NCI-H1092 (cell line): ENCODE data around the gene UNC13A.

Experiments
- DNase-seq: peaks from one replicate; lab custom pipeline; 2025; lab: John Stamatoyannopoulos, UW

The UNC13A gene

DNA sequence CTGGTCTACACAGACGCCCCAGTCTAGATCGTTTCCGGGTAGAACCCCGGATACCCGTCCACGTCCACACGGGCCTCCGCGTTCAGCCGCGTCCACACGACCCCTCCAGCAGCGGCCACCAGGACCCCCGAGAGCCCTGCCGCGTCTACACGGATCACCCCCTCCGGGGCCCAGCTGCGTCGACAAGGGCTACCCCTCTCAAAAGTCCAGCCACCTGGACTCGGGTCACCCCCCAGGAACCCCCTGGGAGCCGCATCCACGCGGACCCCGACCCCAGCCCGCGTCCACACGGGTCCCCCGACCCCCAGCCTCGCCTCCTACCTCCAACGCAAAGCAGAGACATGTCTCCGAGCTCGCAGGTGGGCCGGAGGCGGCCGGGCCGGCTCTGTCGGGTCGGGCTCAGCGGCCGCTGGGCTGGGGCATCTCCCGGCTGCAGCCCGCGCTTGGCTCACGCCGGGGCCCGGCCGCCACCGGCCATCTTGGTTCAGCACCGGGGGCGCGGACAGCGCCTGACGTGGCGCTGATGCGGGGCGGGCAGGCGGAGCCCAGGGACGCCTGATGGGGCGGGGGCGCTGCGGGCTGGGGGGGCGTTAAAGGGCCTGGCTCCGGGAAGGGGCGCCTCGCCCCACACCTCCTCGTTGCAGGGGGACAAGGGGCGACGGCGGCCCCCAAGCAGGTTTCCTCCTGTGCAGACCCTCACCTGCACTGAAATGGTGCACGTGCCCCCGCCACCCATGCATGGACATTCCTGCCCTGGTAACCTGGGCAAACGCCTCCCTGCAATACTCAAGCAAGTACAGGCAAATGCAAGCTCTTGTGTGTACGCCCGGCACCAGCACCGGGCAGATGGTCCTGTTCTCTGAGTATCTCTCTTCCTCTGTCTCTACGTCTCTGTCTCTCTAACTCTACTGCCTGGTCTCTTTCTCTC, at the start of gene UNC13A:
Gene UNC13A, minus strand, starts transcription at position 498 of the 928 bp plus-strand sequence. Its CDS starts 155 bp downstream, at position 343.
- no peak for DNase-seq

DNA sequence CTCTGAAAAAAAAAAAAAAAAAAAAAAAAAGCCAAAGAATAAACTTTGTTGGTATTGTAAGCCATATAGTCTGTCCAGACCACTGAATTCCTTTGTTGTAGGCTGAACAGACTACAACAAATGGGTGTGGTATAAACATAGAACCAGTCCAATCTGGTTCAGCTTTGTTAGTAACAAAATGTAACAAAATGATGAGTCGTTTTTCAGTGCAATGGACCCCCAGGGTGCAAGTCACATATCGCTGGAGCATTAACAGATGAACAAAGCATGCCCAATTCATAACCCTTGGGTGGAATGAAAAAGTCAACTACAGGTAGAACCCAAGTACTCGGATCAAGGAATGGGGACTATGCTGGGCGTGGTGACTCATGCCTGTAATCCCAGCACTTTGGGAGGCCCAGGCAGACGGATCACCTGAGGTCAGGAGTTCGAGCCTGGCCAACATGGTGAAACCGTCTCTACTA, 49.6 kb upstream of the UNC13A start:
- no peak for DNase-seq

DNA sequence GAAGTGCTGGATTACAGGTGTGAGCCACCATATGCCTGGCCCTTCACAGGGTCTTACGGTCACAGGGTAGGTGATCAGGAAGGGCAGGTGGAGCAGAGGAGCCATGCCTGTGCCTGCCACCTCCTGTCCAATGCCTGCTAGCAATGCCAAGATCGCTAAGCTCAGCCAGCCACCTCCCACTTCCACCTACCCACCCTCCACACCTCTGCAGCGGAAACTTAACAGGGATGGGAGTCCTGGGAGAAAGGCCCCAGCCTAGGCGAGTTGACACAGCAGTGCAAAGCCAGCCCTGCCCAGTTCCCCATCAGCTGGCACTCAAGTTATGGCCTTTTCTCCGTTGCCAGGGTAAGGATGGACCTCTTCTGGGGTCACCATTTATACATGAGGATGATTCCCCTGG, 47.3 kb upstream of the UNC13A start:
- no peak for DNase-seq

DNA sequence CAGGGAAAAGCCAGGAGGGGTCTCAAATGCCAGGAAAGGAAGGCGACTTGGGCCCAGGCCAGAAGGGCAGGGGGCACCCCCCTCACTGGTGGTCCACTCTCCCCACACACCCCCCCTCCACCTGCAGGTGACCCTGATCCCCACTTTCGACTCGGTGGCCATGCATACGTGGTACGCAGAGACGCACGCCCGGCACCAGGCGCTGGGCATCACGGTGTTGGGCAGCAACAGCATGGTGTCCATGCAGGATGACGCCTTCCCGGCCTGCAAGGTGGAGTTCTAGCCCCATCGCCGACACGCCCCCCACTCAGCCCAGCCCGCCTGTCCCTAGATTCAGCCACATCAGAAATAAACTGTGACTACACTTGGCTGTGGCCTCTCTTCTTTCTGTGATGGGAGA, 46.0 kb upstream of the UNC13A start:
- no peak for DNase-seq

DNA sequence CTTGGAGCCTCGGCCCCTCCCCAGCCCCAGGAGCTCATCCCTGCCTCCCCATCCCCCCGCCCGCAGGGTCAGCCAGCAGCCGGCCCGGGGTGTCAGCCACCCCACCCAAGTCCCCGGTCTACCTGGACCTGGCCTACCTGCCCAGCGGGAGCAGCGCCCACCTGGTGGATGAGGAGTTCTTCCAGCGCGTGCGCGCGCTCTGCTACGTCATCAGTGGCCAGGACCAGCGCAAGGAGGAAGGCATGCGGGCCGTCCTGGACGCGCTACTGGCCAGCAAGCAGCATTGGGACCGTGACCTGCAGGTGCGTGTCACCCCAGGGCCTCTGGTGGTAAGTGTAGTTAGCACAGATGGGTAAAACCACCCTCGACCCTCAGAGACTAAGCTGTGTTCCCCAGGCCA, 45.0 kb upstream of the UNC13A start:
- no peak for DNase-seq

DNA sequence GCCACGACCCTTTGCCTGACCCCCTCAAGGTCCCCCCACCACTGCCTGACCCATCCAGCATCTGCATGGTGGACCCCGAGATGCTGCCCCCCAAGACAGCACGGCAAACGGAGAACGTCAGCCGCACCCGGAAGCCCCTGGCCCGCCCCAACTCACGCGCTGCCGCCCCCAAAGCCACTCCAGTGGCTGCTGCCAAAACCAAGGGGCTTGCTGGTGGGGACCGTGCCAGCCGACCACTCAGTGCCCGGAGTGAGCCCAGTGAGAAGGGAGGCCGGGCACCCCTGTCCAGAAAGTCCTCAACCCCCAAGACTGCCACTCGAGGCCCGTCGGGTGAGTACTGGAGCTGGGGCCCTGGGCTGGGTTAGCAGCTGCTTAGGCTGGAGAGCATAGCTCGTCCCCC, 39.7 kb upstream of the UNC13A start:
- DNase-seq, result no peak

DNA sequence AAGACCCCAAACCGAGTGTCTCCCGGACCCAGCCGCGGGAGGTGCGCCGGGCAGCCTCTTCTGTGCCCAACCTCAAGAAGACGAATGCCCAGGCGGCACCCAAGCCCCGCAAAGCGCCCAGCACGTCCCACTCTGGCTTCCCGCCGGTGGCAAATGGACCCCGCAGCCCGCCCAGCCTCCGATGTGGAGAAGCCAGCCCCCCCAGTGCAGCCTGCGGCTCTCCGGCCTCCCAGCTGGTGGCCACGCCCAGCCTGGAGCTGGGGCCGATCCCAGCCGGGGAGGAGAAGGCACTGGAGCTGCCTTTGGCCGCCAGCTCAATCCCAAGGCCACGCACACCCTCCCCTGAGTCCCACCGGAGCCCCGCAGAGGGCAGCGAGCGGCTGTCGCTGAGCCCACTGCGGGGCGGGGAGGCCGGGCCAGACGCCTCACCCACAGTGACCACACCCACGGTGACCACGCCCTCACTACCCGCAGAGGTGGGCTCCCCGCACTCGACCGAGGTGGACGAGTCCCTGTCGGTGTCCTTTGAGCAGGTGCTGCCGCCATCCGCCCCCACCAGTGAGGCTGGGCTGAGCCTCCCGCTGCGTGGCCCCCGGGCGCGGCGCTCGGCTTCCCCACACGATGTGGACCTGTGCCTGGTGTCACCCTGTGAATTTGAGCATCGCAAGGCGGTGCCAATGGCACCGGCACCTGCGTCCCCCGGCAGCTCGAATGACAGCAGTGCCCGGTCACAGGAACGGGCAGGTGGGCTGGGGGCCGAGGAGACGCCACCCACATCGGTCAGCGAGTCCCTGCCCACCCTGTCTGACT, 39.0 kb upstream of the UNC13A start:
- no peak for DNase-seq

DNA sequence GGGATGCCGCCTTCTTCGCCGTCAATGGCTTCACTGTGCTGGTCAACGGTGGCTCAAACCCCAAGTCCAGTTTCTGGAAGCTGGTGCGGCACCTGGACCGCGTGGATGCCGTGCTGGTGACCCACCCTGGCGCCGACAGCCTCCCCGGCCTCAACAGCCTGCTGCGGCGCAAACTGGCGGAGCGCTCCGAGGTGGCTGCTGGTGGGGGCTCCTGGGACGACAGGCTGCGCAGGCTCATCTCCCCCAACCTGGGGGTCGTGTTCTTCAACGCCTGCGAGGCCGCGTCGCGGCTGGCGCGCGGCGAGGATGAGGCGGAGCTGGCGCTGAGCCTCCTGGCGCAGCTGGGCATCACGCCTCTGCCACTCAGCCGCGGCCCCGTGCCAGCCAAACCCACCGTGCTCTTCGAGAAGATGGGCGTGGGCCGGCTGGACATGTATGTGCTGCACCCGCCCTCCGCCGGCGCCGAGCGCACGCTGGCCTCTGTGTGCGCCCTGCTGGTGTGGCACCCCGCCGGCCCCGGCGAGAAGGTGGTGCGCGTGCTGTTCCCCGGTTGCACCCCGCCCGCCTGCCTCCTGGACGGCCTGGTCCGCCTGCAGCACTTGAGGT, 38.1 kb upstream of the UNC13A start:
- no peak for DNase-seq

DNA sequence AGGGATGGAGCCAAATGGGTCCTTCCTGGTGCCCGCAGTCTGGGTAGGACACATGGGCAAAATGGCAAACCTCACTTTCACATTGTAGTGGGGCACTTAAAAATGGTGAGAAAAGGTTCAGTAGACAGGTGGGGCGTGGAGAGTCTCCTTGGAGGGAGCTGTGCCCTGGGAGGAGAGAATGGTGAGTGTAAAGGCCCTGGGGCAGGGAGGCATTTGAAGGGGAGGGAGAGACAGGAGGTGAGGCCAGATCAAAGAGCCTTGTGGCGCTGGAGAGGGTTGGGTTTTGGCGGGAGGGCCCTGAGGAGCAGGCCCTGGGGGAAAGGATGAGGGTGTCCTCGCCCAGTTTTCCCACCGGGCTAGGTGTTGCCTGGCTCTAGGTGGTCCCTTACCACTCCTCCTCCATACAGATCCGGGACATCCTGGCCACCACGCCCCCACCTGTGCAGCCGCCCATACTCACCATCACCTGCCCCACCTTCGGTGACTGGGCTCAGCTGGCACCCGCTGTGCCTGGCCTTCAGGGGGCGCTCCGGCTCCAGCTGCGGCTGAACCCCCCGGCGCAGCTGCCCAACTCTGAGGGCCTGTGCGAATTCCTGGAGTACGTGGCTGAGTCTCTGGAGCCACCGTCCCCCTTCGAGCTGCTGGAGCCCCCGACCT, 37.4 kb upstream of the UNC13A start:
- no peak for DNase-seq

DNA sequence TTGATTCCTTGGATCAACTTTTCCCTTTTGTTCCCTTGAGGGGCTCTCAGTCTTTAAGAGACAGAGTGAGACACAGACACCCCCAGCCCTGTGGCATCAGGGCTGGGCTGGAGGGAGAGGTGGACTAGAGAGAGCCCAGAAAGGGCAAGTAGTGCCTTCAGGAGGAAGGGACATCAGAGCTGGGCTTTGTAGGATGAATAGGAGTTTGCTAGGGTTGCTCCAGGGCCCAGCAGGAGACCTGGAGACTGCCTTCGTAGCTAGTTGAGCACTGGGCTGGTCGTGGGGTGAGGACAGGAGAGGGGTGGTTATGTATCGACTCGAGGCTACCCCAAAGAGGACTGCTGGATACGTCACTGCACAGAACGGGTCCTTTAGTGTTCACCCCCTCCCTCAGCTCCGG, 36.5 kb upstream of the UNC13A start:
- DNase-seq, result no peak

DNA sequence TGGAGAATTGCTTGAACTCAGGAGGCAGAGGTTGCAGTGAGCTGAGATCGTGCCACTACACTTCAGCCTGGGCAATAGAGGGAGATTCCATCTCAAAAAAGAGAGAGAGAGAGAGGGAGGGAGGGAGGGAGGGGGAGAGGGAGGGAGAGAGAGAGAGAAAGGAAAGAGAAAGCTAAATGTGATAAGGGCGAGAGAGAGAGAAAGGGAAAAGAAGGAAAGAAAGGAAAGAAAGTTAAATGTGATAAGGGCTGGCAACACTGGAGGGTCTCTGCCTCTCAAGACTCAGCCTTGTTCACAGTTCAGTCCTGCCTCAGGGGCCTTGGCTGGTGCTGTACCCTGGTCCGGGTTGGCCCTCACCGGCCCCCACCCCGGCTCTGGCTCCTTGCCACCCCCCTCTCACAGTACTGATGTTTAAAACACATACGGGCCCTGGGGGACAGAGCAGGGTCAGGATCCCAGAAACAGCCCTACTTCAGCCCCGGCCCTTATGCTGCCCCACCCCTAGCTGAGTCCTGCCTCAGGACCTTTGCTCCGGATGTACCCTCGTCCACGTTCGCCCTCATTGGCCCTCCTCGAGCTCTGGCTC, 34.6 kb upstream of the UNC13A start:
- no peak for DNase-seq

DNA sequence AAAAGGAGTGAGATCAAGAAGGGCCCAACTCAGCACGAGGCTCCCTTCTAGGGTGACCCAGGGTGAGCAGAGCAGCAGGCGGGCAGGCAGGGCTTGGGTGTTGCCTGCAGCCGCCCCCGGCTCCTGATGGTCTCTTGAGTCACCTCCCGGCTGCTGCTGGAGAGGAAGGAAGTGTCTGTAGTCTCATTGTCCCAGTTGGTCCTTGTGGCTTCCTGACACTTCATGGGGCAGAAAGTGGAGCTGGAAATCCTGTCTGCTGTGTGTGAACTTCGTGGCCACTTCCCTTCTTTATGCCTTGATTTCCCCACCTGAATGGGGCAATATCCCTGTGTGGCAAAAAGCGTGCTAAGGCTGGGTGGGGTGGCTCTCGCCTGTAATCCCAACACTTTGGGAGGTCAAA, 33.7 kb upstream of the UNC13A start:
- no peak for DNase-seq

DNA sequence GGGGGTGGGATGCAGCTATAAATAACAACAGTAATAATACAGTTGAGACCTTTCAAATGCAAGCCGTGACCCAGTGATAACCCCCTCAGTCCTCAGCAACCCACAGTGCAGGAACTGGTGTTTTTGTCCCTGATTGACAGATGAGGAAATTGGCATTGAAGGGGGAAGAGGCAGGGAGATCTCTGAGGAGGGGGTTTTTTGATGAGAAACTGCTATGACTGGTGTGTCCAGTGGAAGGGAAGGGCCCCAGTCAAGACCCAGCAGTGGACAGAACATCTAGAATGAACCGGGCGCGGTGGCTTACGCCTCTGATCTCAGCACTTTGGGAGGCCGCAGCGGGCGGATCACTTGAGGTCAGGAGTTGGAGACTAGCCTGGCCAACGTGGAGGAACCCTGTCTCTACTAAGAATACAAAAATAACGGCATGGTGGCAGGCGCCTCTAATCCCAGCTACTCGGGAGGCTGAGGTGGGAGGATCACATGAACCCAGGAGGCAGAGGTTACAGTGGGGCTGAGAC, 33.0 kb upstream of the UNC13A start:
- DNase-seq, result no peak

DNA sequence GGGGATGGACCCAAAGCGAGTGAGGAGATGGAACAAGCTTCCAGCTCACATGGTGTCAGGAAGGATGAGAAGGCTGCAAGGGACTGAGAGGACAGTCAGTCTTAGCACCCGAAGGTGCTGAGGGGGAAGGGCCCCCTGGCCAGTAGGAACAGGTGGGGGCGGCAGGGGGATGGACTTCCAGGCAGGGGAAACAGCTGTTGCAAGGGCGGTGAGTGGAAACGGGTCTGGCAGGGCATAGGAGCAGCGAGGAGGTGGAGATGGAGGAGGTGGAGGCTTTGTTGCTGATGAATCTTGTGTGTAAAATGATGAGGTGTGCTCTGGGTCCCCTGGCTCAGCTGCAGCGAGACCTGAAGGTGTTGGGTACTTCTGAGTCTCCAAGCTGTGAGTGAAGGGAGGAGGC, 32.3 kb upstream of the UNC13A start:
- DNase-seq, result no peak

DNA sequence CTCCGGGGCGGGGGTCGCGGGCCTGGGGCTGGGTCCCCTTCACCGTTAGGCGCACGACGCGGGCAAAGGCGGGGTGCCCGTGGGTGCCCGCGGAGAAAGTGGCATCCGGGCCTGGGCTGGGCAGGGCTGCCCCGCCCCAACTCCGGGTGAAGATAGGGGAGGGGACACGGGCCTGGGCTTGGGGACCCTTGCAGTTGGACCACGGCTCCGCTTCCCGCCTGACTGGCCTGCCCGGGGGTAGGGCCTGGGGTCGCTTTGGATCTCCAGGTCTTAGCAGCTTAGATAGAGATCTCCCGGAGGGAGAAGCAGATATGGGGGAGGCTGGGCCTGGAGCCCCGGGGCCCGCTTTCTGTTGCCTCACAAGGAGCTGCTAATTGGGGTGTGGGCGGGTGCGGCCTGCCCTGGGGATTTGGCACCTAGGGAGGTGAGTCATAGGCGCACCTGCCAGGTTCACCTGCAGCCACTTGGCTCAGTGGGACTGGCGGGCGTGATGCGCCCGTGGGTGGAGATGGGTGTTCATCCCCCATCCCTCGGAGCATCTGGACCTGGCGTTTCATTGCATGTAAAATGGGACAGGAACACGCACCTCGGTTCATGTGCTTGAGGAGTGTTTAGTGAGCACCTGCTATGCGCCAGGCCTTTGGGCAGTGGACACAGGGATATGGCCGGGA, 31.7 kb upstream of the UNC13A start:
- no peak for DNase-seq

DNA sequence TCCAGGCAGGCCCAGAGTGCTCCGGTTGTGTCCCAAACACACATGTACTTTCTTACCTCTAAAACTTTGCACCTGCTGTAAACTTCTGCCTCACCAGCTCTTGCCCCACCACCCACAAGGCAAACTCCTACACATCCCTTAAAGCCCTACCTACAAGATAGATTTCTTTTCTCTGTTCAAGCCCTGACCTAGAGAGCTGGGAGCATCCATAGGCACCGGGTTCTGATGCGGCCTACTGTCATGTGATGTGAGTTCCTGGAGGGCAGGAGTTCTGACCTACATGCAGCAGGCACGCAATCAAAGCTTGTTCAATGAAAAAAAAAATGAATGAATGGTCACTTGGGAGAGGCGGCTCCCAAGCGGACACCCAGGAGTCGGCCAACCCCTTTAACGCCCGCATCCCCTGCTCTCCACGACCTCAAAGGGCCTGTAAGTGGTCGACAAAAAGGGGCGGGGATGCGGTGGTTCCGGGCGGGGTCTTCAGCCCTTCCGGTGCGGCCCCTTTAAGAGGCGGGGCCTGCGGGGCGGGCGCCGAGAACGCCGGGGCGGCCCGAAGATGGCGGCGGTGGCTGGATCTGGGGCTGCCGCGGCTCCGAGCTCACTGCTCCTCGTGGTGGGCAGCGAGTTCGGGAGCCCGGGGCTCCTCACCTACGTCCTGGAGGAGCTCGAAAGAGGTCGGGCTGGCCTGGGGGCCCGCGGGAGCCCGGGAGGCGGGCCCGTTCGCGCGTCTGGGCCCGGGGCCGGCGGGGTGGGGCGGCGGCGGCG, 31.0 kb upstream of the UNC13A start, which contains the start of gene MAP1S:
Gene MAP1S, plus strand, starts transcription at position 534 of the 765 bp plus-strand sequence. Its CDS starts 23 bp downstream, at position 557.
- DNase-seq, result peak; percentile 50

DNA sequence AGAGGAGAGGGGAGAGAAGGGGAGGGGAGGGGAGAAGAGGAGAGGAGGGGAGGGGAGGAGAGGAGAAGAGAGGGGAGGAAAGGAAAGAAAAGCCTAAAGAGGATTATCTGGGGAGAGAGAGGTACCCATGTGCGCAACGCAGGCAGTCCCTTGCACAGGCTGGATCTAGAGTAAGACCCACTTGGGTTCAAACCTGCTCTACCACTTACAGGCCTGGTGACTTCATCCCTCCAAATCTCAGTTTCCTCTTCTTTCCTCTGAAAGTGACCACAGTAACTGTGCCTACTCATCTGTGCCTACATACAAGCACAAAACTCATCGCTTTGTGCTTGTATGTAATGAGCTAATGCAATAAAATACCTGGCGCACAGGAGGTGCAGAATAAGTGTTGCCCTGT, 30.4 kb upstream of the UNC13A start:
- DNase-seq, result no peak

DNA sequence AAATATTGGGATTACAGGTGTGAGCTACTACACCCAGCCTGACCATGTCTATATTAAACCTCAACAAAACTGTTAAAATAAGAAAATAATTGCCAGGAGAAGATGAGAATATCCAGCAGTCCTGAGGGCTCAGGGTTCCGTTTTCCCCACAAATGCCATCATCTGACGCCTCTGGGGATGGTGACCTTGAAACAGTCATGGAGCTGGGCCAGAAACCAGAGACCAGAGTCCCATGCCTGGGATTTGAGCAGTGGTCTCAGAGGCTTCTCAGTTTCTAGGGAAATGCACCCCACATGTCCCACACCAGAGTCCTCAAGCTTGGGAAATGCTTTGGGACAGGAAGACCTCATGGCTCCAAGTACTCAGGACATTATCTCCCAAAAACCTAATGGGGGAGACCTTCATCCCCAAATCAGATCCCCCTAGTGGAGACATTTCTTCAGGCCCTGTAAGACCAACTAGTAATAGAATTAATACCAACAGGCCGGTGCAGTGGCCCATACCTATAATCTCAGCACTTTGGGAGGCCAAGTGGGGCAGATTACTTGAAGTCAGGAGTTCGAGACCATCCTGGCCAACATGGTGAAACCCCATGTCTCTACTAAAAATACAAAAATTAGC, 28.3 kb upstream of the UNC13A start:
- no peak for DNase-seq

DNA sequence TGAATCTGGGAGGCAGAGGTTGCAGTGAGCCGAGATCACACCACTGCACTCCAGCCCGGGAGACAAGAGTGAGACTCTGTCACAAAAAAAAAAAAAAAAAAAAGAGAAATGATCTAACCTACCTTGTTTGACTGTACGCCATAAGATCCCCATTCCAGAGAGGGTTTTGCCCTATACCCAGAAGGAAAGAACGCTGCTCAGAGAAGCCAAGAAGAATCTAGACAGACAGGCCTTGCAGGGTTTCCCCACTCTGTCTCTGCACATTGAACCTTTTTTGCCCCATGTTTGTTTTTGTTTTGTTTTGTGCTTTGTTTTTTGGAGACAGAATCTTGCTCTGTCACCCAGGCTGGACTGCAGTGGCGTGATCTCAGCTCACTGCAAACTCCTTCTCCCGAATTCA, 23.7 kb upstream of the UNC13A start:
- DNase-seq, result no peak
